A549 (cell line): ENCODE measurements around the gene TAF11L9. TPM values are rescaled to one million over a fixed set of nuclear protein-coding genes. Genes with fewer than 3 reads are reported as not detected.
"Not testable (repeated sequence)": the region's sequence is repeated elsewhere in the genome, so short reads cannot be mapped to it uniquely, and the experiment has no call there.

ENCODE experiments used
- ATAC-seq, 2 experiments: fragments of 200-7000 bp in 1 of 2; fragments of >200 bp in 1 of 2; cut with Nextera tagmentation in 1 of 2; cut with Tn5 transposase in 1 of 2; 3 replicates each; pipeline versions ENCODE4 v1.8.0 to v1.9.1; 2018 to 2020; ENCODE audit warnings: mild to moderate bottlenecking in 1 of 2, moderate library complexity in 1 of 2
- CTCF ChIA-PET: fragments of 300-600 bp; sonication (Branson Sonifier 250); formaldehyde crosslinking; extraction: SDS; loops from one replicate; lab custom pipeline; 2021; ENCODE audit warnings: antibody characterized with exemption, inconsistent platforms; lab: Yijun Ruan, JAX
- POLR2A ChIA-PET: fragments of 350-600 bp; formaldehyde crosslinking; extraction: SDS; loops from one replicate; lab custom pipeline; 2021; ENCODE audit warnings: antibody characterized with exemption, inconsistent platforms; lab: Yijun Ruan, JAX
- DNase-seq, 2 experiments: peaks; one replicate each; pipeline versions ENCODE4 v3.0.0 to v3.0.0-alpha.2; 2011 to 2016; ENCODE audit warnings: low read depth in 1 of 2, low spot score in 1 of 2
- FAIRE-seq: peaks from 2 replicates; lab custom pipeline; 2011; peaks lifted over from hg19 to GRCh38; lab: Jason Lieb, UNC
- H3K27ac ChIP-seq, 2 experiments: fragments of >200 bp; sonication (Bioruptor Twin); formaldehyde crosslinking; 3 replicates each; pipeline ENCODE4 v1.5.1; 2016 to 2017
- H3K4me1 ChIP-seq: fragments of >200 bp; sonication (Bioruptor Twin); formaldehyde crosslinking; 3 replicates; pipeline ENCODE4 v1.6.1; 2016
- H3K4me2 ChIP-seq: fragments of >200 bp; sonication (Bioruptor Twin); formaldehyde crosslinking; 3 replicates; pipeline ENCODE4 v1.6.1; 2016
- H3K4me3 ChIP-seq: fragments of >200 bp; sonication (Bioruptor Twin); formaldehyde crosslinking; 3 replicates; pipeline ENCODE4 v1.5.1; 2016
- H3K9me3 ChIP-seq: fragments of >200 bp; sonication (Bioruptor Twin); formaldehyde crosslinking; 3 replicates; pipeline ENCODE4 v1.6.1; 2016
- ATOH8 ChIP-seq: fragments of 250-450 bp; sonication (Bioruptor Pico); IDR thresholded peaks from 2 replicates; pipeline ENCODE4 v1.5.0; 2020; ENCODE audit warnings: low read depth, mild to moderate bottlenecking, moderate library complexity
- CBX2 ChIP-seq: fragments of 200-600 bp; sonication (generic); IDR thresholded peaks from 2 replicates; pipeline ENCODE4 v1.6.1; 2016; ENCODE audit warnings: low read depth, mild to moderate bottlenecking, borderline replicate concordance
- CHD2 ChIP-seq: fragments of 150-350 bp; IDR thresholded peaks from 2 replicates; pipeline ENCODE4 v1.6.1; 2014; ENCODE audit warnings: low read length; ENCODE audit not compliant: partially characterized antibody
- CHD4 ChIP-seq: fragments of 200-600 bp; sonication (generic); IDR thresholded peaks from 2 replicates; pipeline ENCODE4 v1.6.1; 2016; ENCODE audit warnings: antibody characterized with exemption, mild to moderate bottlenecking, borderline replicate concordance
- CTCF ChIP-seq: fragments of >200 bp; sonication (Bioruptor Twin); formaldehyde crosslinking; IDR thresholded peaks from 3 replicates; pipeline ENCODE4 v1.5.1; 2016
- EHF ChIP-seq: fragments of 250-450 bp; sonication (Bioruptor Pico); IDR thresholded peaks from 2 replicates; pipeline ENCODE4 v1.5.0; 2020; ENCODE audit warnings: mild to moderate bottlenecking
- EP300 ChIP-seq, 2 experiments: fragments of >200 bp; sonication (Bioruptor Twin); formaldehyde crosslinking; IDR thresholded peaks; 2 replicates in 1 of 2; 3 replicates in 1 of 2; pipeline ENCODE4 v1.6.1; 2016 to 2017
- ESRRA ChIP-seq: fragments of 150-350 bp; IDR thresholded peaks from 2 replicates; pipeline ENCODE4 v1.6.1; 2014; ENCODE audit warnings: mild to moderate bottlenecking, low read length, borderline replicate concordance
- FOSB ChIP-seq: fragments of 250-450 bp; sonication (Bioruptor Pico); IDR thresholded peaks from 2 replicates; pipeline ENCODE4 v1.5.0; 2020; ENCODE audit warnings: mild to moderate bottlenecking, moderate library complexity
- HDAC2 ChIP-seq: fragments of 200-600 bp; sonication (generic); IDR thresholded peaks from 2 replicates; pipeline ENCODE4 v1.6.1; 2016
- HEYL ChIP-seq: fragments of 250-450 bp; sonication (Bioruptor Pico); IDR thresholded peaks from 2 replicates; pipeline ENCODE4 v1.8.0; 2021; ENCODE audit warnings: mild to moderate bottlenecking, moderate library complexity
- HOXA7 ChIP-seq: fragments of 250-450 bp; sonication (Bioruptor Pico); IDR thresholded peaks from 2 replicates; pipeline ENCODE4 v1.5.0; 2020; ENCODE audit warnings: mild to moderate bottlenecking, moderate library complexity
- JUN ChIP-seq, 2 experiments: fragments of >200 bp; sonication (Bioruptor Twin); formaldehyde crosslinking; IDR thresholded peaks; 2 replicates in 1 of 2; 3 replicates in 1 of 2; pipeline ENCODE4 v1.6.1; 2016 to 2017
- MYC ChIP-seq: IDR thresholded peaks from 2 replicates; pipeline ENCODE4 v1.6.1; 2012; ENCODE audit warnings: mild to moderate bottlenecking, inconsistent platforms, low read length, improper control_type of control experiment, borderline replicate concordance
- POLR2AphosphoS2 ChIP-seq: conservative IDR thresholded peaks from 2 replicates; pipeline ENCODE4 v1.6.1; 2012; ENCODE audit warnings: low read length, improper control_type of control experiment, inconsistent platforms
- RARB ChIP-seq: fragments of 250-450 bp; sonication (Bioruptor Pico); IDR thresholded peaks from 2 replicates; pipeline ENCODE4 v1.8.0; 2021; ENCODE audit warnings: mild to moderate bottlenecking, moderate library complexity
- RCOR1 ChIP-seq: fragments of 150-350 bp; IDR thresholded peaks from 2 replicates; pipeline ENCODE4 v1.6.1; 2014; ENCODE audit warnings: antibody characterized with exemption, low read length, low read depth
- TFCP2L1 ChIP-seq: fragments of 250-450 bp; sonication (Bioruptor Pico); IDR thresholded peaks from 2 replicates; pipeline ENCODE4 v1.5.0; 2021; ENCODE audit warnings: mild to moderate bottlenecking
- TP53 ChIP-seq: fragments of 250-450 bp; sonication (Bioruptor Pico); IDR thresholded peaks from 2 replicates; pipeline ENCODE4 v1.5.0; 2021; ENCODE audit warnings: mild to moderate bottlenecking, moderate library complexity
- ZC3H11A ChIP-seq: fragments of 450-650 bp; IDR thresholded peaks from 2 replicates; pipeline ENCODE4 v1.6.1; 2014; ENCODE audit warnings: antibody characterized with exemption, mild to moderate bottlenecking
- ZSCAN20 ChIP-seq: fragments of 250-450 bp; sonication (Bioruptor Pico); IDR thresholded peaks from 2 replicates; pipeline ENCODE4 v1.8.0; 2022; ENCODE audit warnings: mild to moderate bottlenecking, moderate library complexity
- WGBS: methylation state at CpG from one replicate; pipeline ENCODE4 v1.1.6; 2017; ENCODE audit errors: missing lambda C conversion rate; 5-methylcytosine and 5-hydroxymethylcytosine counted together
- polyA plus RNA-seq, 4 experiments: library from polyadenylated mRNA; depleted of rRNA in 3 of 4; stranded (reverse); fragments of >200 nt; fragmentation: RNase III in 1 of 4; extraction: RNeasy Plus Mini Kit Qiagen cat#74134 plus additional on column Dnase treatment in 1 of 4; gene quantifications; 2 replicates in 3 of 4; 3 replicates in 1 of 4; pipeline ENCODE4 v1.2.3, GENCODE V29; 2011 to 2017

Gene TAF11L9
- polyA plus RNA-seq, 2 of the 4 experiments (the other 2 are of a cell fraction), result not detected

GRCh38 chr5:17625686-17626085 is 31.5 kb upstream of the TAF11L9 start:
- FAIRE-seq (no peak), ATAC-seq (no peak), DNase-seq (no peak)
- 85% methylated on average over 5 of the region's 11 CpGs for WGBS
- H3K27ac ChIP-seq, result no peak overlapping the region
- H3K9me3 ChIP-seq, result no peaks in the 10 kb centered on the region
- no peaks in the 10 kb centered on the region for H3K4me1 ChIP-seq
- CTCF ChIA-PET, result no interaction called here
- H3K4me3 ChIP-seq, result no peak overlapping the region
- TF ChIP-seq JUN (IDR thresholded peaks at IDR 0.05) (no peak), TP53 (CRISPR knock-in tag) (no peak), CHD2 (no peak), ESRRA (no peak), RARB (CRISPR knock-in tag) (no peak), RCOR1 (no peak), EHF (CRISPR knock-in tag) (no peak)
- POLR2A ChIA-PET, result no interaction called here
- H3K4me2 ChIP-seq, result no peak overlapping the region

- FAIRE-seq (no peak), DNase-seq (peak in 1 of 2 experiments; percentile 4), ATAC-seq (no peak)
- no peaks in the 10 kb centered on the region for H3K9me3 ChIP-seq
- H3K4me1 ChIP-seq, result peaks cover 7% of the 10 kb centered on the region
- ChIA-PET CTCF (interaction anchor here (0.5 kb wide), 1 partner anchor 742 kb away, joined by 4 read pairs; no protein-coding TSS in a partner anchor), POLR2A (no interaction called here)
- H3K4me2 ChIP-seq, result no peak overlapping the region
- H3K4me3 ChIP-seq, result no peak overlapping the region
- peak overlapping the region in 1 of 2 experiments; percentile 24; a peak in 1 of 6 replicates for H3K27ac ChIP-seq
- TF ChIP-seq CTCF (peak; percentile 9; the same call in 1 of the 3 replicates), HEYL (CRISPR knock-in tag) (no peak)
- 93% methylated on average over 11 of the region's 17 CpGs for WGBS
Observed at GRCh38 chr5:17620627-17621026, 26.4 kb upstream of the TAF11L9 start.

- FAIRE-seq (no peak), DNase-seq (peak in 1 of 2 experiments; percentile 7), ATAC-seq (no peak)
- ChIA-PET POLR2A (no interaction called here), CTCF (no interaction called here)
- peak overlapping the region; percentile 5; the same call in 2 of the 3 replicates for H3K4me2 ChIP-seq
- peak overlapping the region in 1 of 2 experiments; percentile 55; a peak in 2 of 6 replicates for H3K27ac ChIP-seq
- no peak for TF ChIP-seq TFCP2L1 (CRISPR knock-in tag)
- 36% methylated on average over 3 of the region's 3 CpGs for WGBS
- H3K4me3 ChIP-seq, result no peak overlapping the region
- no peaks in the 10 kb centered on the region for H3K9me3 ChIP-seq
- H3K4me1 ChIP-seq, result peaks cover 7% of the 10 kb centered on the region
Observed at GRCh38 chr5:17619354-17619753, 25.2 kb upstream of the TAF11L9 start.

GRCh38 chr5:17614872-17615605 is 20.8 kb upstream of the TAF11L9 start:
- no peaks in the 10 kb centered on the region for H3K9me3 ChIP-seq
- no peak for FAIRE-seq
- no peak overlapping the region for H3K27ac ChIP-seq
- TF ChIP-seq POLR2AphosphoS2 (no peak), ESRRA (no peak), ZC3H11A (no peak), CHD4 (no peak), CHD2 (no peak), ATOH8 (CRISPR knock-in tag) (no peak), TP53 (CRISPR knock-in tag) (no peak), MYC (no peak), ZSCAN20 (CRISPR knock-in tag) (no peak), CBX2 (no peak), HOXA7 (CRISPR knock-in tag) (no peak), EP300 (IDR thresholded peaks at IDR 0.05) (no peak), HDAC2 (no peak), FOSB (no peak)
- no peak overlapping the region for H3K4me3 ChIP-seq
- peaks cover 7% of the 10 kb centered on the region for H3K4me1 ChIP-seq
- ChIA-PET CTCF (no interaction called here), POLR2A (no interaction called here)
- H3K4me2 ChIP-seq, result no peak overlapping the region
- ATAC-seq, result no peak
- WGBS, result 87% methylated on average over 16 of the region's 17 CpGs
- DNase-seq, result no peak

- H3K4me2 ChIP-seq, H3K9me3 ChIP-seq, H3K4me1 ChIP-seq, ATAC-seq, DNase-seq, H3K4me3 ChIP-seq, CTCF ChIA-PET, H3K27ac ChIP-seq, POLR2A ChIA-PET: not testable (repeated sequence)
- 88% methylated on average over 2 of the region's 2 CpGs for WGBS
- peak; percentile 56 for FAIRE-seq
Observed at GRCh38 chr5:17610092-17610491, 15.9 kb upstream of the TAF11L9 start, which contains the start of gene TAF11L12. Gene TAF11L12, plus strand, starts transcription at chr5:17610392.

GRCh38 chr5:17607461-17607860 is 13.3 kb upstream of the TAF11L9 start:
- CTCF ChIA-PET, H3K9me3 ChIP-seq, POLR2A ChIA-PET, H3K4me2 ChIP-seq, H3K4me3 ChIP-seq, H3K27ac ChIP-seq, FAIRE-seq, H3K4me1 ChIP-seq, ATAC-seq, DNase-seq: not testable (repeated sequence)
- WGBS, result 58% methylated on average over 4 of the region's 4 CpGs
